NCI-H1048 (cell line): ENCODE measurements around the gene TOR4A.

Source experiments
- DNase-seq: peaks from one replicate; lab custom pipeline; 2025; lab: John Stamatoyannopoulos, UW

TOR4A gene

DNA sequence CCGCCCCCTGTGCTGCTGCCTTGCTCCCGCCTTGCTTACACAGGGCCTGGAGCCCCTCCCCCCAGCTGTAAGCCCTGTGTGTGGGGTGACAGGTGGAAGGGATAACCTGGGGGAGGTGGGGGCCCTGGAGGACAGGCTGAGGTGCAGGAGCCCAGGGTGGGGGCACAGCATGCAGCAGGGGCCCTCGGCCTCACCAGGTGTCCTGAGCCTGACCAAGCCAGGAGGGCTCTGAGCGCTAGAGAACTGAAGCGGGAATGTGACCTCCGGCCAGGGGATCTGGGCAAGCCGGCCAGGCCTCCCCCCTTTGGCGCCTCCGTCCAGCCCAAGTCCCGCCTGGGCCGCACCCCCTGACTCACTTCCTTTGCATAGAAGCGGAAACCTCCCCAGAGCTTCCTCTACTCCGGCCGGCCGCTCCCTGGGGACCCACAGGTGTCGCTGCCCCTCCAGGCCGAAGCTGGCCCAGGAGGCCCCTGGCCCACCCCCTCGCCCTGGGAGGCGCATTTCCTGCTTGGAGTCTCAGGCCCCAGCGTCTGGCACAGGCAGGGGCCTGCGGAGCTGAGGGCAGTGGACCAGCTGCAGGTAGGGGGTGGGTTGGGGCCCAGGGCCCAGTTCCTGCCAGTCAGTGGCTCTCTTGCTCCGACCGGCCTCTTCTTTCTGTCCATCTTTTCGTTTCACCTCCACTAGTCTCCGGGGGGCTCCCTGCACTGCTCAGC lies at the start of gene TOR4A:
Gene TOR4A, plus strand, starts transcription at position 398 of the 713 bp plus-strand sequence. CDS start 964 bp downstream, outside the sequence.
- no peak for DNase-seq

DNA sequence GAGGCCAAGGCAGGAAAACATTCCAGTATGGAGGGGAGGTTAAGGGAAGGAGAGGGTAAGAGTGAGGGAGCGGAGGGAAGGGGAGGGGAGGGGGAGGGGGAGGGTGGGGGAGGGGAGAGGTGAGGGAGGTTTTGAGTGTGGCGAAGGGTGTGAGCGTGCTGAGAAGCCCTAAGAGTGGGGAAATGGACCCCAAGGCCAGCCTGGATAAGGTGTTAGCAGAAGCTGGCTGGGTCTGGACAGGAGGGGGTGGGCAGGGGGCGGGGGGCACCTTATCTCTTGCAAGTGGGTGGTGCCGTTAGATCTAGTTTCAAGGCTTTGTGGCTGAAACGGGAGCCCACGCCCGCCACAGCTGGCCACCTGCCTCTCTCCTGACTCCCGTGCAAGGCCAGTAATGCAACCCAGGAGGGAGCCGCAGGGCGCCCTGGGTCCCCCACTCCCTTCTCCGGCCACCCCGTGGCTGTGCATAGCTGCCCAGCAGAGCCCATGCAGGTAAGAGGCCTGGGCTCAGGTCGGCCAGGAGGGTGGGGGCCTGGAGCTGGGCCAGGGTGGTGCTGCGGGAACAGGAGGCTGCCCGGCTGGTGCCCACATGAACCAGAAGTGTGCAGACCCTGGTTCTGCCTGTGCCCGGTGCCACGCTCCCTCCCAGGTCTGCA lies 49.5 kb upstream of the TOR4A start:
- no peak for DNase-seq

DNA sequence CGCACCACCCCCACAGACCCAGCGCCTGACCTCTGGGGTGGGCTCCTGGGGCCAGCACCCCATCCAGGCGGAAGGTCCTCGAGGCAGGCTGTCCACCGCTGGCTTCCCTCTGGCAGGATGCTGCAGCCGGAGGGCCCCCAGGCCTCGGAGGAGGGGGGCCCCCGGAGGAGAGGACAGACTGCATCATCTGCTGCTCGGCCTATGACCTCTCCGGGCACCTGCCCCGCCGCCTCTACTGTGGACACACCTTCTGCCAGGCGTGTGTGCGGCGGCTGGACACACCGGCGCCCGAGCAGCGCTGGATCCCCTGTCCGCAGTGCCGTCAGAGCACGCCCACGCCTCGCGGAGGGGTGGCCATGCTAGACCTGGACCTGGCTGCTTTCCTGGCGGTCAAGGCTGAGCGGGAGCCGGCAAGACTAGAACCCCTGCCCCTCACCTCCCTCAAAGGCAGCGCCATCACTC lies 49.0 kb upstream of the TOR4A start:
- DNase-seq: no peak

DNA sequence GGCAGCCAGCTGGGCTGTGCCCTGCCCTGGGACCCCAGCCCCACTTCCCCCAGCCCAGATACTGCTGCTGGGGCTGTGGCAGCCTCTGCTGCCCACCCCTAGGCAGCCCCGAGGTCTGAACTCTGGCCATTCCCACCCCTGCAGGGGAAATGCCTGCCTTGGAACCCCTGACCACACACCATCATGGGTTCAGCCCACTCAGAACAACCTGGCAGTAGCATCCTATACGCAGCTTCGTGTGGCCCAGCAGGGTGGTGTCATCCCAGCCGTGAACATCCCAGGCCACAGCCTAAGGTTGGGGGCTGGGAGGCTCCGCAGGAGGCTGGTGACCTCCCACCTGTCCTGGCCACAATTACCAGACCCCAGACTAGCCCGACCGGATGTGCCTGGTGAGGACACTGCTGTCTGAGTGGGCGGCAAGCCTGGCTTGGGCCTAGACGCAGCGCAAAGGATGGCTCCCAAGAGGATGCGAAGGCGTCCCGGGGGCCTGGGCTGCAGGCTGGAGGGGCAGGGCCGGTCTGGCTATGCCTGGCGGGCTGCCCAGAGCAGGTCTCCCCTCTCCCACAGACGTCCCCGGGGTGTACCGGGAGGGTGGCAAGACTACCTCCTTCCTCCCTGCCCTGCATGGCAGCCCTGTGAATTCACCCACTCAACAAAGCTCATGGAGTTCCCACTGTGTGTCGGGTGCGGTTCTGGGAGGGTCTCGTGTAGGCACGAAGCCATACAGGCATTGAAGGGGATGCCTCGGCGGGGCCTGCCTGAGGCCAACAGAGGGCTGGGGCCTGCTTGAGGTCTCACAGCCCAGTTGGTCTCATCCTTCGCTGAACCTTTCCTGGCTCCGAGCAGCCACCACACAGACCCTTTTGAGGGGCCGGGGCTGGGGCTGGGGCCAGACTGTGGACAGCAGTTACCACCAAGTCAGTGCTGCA lies 48.3 kb upstream of the TOR4A start:
- no peak for DNase-seq

DNA sequence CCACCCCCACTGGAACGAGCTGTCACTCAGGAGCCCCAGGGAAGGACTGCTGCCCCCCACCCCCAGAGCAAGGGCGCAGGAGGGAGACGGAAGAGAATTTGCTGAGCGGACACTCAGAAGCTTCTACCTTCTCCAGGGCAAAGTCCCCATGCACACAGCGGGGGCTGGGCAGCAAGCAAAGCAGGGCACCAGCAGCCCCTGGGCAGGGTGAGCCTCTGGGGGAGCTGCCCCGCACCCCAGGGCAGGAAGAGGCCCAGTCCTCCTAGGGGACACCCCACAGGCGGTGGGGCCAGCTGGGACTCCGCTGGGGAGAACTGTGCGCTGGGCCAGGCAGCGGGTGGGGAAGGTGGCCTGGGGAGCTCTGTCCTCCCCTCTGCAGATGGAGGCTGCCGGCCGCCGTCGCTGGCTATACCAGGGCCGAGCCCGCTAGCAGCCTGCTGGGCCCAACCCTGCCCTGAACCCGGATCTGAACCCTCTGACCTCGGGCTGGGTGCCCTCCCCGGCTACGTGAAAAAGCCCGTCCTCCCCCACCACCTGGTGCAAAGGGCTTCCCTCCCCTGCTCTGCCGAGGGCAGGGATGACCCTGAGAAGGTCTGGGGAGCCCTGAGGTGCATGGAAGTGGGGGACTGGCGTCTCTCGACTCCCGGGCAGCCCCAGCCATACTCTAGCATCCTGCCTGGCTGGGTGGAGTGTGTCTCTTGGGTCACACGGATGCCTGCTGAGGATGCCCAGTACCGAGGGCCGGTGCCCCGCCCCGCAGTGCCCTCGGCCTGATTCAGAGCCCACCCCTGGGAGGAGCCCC lies 47.4 kb upstream of the TOR4A start:
- DNase-seq: no peak

DNA sequence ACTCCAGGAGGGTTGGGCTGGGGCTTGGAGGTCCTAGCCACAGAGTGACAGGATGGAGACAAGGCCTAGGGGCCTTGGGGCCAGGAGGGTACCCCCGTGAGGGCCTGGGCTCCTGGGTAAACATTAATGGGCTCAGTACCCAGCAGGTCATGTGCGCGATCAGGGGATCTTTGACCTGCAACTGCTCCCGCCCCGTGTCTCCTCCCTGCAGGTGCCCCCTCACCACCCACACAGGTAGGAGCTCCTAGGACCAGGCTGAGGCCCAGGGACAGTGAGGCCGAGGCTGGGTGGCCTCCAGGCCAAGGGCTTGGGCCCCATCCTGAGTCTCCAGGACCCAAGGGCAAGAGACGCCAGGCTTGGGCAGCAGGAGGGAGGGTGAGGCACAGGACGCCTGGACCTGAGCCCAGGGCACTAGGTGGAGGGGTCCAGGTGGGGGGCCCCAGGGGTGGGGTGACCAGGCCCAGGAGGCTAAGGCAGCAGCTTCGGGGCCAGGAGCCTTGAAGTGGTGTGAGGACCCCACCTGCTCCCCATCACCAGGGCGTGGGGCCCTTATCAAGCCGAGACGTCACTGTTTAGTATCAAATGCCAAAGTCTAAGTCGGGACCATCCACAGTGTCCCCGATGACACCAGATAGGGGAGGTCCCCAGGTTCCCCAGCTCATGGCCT lies 46.7 kb upstream of the TOR4A start, which contains the start of gene SLC34A3:
Gene SLC34A3, plus strand, starts transcription at position 197 of the 667 bp plus-strand sequence. CDS start 802 bp downstream, outside the sequence.
- no peak for DNase-seq

DNA sequence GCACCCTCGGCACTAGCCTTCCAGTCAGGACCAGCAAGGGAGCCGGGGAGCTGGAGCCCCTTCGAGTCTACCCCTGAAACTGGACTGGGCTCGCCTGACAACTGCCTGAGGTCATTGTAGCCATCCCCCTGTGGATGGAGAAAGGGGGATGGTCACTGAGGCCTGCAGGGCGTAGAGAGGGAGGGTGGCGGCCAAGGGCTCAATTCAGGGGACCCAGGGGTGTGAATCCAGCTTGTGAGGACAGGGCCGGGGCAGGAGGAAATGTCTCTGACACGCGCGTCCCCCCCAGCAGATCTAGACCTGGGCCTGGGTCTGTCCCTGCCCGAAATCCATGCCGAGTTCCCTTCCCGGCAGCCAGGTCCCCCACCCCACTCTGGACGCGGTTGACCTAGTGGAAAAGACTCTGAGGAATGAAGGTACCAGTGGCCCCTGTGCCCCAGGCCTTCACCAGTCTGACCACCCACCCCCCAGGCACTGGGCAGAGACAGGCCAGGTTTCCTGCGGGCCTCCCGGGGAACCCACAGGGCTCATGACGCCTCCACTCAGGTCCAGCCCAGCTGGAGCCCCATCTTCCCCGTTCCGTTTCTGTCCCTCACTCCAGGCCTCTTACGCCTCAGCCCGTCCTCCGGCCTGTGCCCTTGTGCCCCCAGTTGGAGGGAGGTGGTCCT lies 46.0 kb upstream of the TOR4A start:
- DNase-seq: no peak

DNA sequence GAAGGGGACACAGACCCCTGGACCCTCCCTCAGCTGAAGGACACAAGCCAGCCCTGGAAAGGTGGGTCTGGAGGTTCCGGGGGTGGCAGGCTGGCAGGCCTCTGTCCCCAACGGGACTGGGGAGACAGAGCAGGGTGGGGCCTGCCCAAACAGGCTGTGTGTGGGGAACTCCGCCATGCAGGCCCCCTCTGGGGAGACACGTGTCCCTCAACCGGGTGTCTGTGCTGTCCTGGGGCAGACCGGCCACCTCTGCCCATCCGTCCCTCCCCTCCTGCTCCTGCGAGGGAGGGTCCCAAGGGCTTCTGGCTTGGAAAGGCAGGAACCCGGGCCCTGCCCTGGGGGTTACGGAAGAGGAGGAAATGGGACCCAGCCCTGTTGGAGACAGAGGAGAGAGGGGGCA lies 45.4 kb upstream of the TOR4A start:
- no peak for DNase-seq

DNA sequence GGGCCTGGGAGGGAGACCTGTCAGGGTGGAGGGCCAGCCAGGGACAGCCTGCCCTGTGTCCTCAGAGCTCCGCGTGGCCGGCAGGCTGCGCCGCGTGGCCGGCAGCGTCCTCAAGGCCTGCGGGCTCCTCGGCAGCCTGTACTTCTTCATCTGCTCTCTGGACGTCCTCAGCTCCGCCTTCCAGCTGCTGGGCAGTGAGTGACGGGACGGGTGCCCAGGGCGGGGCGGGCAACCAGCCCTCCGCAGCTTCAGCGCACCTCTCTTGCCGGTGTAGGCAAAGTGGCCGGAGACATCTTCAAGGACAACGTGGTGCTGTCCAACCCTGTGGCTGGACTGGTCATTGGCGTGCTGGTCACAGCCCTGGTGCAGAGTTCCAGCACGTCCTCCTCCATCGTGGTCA lies 45.0 kb upstream of the TOR4A start:
- no peak for DNase-seq

DNA sequence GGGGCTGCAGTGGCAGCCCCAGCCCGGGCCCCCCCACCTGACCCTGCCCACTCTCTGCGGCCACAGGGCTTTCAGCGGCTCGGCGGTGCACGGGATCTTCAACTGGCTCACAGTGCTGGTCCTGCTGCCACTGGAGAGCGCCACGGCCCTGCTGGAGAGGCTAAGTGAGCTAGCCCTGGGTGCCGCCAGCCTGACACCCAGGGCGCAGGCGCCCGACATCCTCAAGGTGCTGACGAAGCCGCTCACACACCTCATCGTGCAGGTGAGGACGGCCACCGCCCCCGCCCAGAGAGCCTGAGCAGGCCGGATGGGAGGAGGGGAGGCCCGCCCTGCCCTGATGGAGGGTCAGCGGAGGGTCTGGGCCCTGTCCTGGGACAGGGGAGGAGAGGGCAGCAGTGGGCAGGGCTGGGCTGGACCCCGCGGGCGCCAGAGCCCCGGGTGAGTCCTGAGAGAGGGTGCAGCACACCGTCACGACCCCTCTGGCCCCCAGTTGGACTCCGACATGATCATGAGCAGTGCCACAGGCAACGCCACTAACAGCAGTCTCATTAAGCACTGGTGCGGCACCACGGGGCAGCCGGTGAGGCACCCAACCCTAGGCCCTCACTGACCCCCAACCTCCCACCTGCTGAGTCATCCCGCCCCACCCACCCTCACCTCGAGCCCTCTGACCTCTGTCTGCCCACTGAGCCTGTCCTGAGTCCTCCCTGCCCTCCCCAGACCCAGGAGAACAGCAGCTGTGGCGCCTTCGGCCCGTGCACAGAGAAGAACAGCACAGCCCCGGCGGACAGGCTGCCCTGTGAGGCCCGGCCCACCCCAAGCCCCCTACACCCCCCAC lies 44.2 kb upstream of the TOR4A start:
- DNase-seq: no peak

DNA sequence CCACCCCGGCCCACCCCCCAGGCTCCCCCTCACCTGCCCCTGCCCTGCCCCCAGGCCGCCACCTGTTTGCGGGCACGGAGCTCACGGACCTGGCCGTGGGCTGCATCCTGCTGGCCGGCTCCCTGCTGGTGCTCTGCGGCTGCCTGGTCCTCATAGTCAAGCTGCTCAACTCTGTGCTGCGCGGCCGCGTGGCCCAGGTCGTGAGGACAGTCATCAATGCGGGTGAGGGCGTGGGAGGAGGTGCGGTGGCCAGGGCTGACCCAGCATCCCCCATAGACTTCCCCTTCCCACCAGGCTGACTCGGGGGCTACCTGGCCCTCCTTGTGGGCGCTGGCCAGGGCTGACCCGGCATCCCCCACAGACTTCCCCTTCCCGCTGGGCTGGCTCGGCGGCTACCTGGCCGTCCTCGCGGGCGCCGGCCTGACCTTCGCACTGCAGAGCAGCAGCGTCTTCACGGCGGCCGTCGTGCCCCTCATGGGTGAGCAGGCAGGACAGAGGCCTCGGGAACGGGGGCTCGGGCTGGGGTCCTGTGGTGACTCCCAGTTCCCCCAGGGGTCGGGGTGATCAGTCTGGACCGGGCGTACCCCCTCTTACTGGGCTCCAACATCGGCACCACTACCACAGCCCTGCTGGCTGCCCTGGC lies 43.4 kb upstream of the TOR4A start:
- no peak for DNase-seq

DNA sequence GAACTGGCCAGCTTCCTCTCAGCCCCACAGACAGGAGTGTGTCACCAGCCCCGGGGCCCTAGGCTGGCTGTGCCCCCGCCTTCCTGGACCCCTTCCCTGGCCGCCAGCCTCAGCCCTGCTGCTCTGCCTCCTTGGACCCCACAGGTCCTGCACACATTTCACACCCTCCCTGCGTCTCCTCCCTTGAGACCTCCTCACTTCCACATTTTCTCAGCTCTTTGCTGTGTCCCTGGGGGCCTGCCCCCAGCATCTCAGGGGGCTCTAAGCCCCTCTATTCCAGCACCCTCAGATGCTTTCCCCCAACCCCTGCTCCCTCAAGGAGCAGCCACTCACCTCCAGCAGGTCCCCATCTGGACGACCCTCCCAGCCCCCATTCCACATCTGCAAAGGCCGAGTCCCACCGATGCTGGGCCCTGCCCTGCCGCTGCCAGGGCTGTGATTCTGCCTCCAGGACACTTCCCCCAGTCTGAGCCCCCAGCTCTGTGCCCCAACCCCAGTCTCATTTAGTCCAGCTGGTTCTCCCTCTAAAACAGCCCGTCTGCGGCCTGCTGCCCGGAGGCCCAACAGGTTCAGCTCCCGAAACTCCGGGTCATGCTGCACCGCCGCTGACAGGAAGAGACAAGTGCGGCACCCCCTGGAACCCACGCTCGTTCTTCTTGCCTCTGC lies 42.6 kb upstream of the TOR4A start:
- no peak for DNase-seq

DNA sequence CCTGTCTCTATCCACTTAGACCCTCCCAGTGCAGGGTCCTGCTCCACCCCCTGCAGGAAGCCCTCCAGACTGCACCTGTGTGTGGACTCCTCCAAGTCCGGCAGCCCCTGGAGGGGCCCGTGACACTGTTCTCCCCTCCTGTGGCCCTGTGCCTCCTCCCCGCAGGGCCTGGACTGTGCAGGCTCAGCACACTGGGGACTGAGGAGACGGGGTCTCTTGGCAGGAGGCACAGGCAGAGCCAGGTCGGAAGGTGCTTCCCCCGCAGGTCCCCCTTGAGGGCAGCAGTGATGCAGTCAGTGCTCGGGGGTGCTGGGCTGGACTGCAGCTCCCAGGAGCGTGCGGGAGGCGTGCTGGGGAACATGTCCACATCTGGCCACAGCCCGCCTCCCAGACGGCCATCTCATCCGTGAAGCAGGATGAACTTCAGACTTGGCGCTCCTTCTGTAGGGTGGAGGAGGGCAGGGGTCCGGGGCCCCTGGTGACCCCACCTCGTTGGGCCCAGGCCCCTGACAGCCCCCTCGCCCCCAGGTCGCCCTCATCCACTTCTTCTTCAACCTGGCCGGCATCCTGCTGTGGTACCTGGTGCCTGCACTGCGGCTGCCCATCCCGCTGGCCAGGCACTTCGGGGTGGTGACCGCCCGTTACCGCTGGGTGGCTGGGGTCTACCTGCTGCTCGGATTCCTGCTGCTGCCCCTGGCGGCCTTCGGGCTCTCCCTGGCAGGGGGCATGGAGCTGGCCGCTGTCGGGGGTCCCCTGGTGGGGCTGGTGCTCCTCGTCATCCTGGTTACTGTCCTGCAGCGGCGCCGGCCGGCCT lies 41.9 kb upstream of the TOR4A start:
- DNase-seq: no peak

DNA sequence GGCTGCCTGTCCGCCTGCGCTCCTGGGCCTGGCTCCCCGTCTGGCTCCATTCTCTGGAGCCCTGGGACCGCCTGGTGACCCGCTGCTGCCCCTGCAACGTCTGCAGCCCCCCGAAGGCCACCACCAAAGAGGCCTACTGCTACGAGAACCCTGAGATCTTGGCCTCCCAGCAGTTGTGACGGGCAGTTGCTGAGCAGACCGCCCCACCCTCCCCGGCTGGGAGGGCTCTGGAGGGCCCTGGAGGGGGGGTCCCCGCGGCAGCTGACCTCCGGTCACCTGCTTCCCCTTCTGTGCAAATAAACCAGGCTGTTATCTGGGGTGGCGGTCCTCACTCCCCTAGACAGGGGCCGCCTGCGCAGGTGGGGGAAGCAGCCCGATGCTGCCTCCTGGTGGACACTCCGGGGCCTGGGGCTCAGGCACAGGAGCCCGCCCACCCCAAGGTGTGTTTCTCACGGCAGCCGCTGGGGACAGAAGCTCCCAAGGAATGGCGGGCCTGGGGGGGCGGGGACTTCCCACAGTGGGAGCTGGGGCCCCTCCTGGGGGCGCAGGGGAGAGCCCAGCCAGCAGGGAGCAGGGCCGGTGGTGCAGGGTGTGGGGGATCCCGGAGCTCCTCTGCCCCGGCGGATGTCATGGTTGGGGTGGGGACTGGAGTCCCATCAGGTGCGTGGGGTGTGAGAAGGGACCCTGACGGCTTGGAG lies 41.1 kb upstream of the TOR4A start:
- peak; percentile 76 for DNase-seq

DNA sequence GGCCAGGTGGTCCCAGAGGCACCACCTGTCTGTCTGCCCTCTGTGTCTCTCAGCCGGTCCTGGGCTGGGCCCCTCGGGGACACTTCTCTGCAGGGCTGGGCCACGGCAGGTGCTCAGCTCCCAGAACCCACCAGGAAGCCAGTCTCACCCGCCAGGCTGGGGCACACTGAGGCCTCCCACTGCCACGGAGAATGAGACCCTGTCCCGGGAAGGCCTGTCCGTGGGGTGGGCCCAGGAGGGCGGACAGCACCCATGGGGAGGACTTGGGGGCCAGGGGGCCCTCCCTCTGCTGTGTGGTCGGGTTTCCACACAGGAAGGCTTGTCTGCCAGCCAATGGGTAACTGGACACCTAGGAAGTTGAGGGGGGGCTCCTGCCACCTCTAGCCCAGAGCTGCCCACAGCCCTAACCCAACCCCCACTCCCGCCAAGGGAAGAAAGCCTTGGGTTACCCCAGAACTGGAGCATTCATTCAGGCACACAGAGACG lies 40.5 kb upstream of the TOR4A start:
- DNase-seq: no peak

DNA sequence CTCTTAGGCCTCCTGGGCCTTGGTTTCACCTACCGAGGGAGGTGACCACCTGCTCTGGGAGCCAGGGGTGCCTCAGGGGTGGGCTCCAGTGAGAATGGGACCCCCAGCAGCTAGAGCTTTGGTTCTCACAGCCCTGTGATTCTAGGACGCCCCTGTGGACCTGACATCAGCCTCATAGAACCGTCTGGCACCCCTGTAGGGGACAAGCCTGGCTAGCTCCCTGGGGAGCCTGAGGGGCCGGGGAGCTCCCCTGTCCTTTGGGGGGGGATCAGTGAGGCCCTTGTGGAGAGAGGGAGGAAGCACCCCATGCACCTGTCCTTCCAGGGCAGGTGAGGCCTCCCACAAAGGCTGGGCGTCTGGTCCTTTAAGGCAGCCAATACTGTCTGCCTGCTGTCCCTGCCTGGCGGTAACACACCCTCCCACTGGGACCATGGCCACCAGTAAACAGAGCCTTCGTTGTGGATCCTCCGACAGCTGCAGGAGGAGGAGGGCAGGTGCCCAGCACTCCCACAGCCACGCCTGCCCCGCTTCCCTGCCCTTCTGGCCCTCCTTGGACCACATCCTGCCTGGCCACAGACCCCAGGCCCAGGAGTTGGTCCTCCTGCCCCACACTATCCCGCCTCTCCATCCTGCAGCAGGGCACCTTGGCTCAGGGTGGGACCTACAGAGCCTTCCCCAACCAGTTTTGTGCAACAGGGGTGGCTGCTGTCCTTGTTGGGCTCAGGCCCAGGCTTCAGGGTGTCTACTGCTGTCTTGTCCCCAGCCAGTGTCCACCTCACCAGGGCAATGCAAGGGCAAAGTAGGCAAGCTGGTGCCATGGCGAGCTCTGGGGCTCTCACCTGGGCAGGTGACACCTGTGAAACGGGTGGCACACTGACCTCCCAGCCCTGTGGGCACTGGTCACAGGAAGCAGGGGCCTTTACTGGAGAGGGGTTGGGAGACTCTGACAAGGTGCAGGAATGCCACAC lies 39.5 kb upstream of the TOR4A start:
- DNase-seq: no peak
